Measurements from ENCODE around the gene CCDC86.

CCDC86 gene

DNA sequence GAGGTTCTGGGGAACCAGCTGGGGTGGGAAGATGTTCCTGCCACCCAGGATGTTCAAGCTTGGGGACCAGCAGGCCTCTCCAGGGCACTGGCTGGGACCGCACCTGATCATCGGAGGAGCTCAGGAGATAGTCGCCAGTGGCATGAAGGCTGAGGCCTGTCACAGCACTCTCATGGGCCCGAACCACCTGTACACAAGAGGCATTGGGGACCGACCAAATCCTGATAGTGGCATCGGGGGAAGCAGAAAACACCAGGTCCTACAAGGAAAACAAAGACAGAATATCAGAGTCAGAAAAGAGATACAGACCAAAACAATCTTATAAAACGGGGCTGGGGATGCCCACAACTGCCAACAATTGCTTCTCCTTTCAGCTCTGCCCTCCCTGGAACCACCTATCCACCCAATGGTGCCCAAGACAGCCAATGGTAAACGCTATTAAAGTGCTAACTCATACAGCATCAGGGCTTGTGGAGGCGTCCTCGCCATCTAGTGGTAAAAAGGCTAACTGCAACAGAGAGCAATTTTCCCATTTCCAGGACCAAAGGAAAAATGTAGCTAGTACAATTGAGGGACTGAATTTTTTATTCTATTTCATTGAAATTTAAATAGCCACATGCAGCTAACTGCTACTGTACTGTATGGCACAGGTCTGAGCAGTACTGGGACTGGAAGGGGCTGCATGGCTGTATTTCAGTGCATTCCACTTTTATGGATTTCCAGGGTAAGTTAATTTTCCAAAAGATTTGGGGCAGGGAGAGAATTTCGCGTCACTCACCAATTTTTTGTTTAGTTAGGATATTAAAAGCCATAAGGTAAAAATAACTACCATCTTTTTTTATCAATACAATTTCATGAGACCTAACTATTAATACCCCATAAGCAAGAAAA, 57.4 kb downstream of the CCDC86 start:
- no peak for DNase-seq

DNA sequence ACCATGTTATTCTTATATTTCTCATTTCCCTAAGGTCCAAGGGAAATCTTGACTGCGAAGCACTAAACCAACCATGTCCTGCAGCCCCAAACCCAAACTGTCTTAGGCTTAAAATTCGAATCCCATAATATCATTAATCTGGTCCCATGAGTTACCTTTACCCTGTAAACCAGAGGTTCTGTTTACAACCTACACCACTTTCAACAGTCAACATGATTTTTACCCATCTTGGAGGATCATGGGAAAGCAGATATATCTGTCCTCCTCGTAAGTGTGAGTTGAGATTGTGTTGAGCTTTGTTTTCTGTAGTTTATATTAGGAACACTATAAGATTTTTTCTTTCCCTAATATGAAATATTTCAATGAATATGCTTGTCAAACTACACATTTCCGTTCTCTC, 58.1 kb downstream of the CCDC86 start:
- no peak for DNase-seq
